ENCODE results near the gene CLMP. TPM values are rescaled to one million over a fixed set of nuclear protein-coding genes. Genes with fewer than 3 reads are reported as not detected.

The CLMP gene
- total and polyA plus RNA-seq, 2 experiments from 2014 or later: 7.1 to 18.4 TPM

DNA sequence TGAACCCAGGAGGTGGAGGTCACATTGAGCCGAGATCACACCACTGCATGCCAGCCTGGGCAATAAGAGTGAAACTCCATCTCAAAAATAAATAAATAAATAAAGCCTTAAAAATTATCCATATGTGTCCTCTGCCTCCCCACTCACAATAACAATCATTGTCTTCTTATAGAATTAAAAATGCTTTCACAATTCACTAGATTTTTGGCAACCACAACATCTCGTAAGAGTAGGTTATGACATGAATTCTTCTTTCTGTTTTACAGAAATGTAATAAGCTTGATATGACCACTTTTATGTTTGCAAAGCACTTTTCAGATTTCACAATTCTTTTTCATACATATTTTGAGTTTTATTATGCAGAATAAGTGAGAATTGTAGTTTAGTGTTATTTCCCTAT, 78.6 kb downstream of the CLMP start:
- peaks cover 13% of the 10 kb centered on the region; the same call in 2 of the 3 replicates for H3K36me3 Mint-ChIP-seq (ENCODE audit: low read depth)
- H3K36me3 ChIP-seq (ENCODE audit: insufficient read depth): no peaks in the 10 kb centered on the region; the same call in 1 of the 2 replicates
- no peaks in the 10 kb centered on the region for H3K9me2 ChIP-seq (ENCODE audit: insufficient read depth)
- no peaks in the 10 kb centered on the region for H4K20me1 ChIP-seq (replicated peaks; ENCODE audit: insufficient read depth)
- no peaks in the 10 kb centered on the region for H3K4me1 Mint-ChIP-seq
- no peaks in the 10 kb centered on the region for H3K4me1 ChIP-seq (ENCODE audit: insufficient read depth)
- H3K4me3 Mint-ChIP-seq: no peak overlapping the region
- H3K4me2 ChIP-seq: no peak overlapping the region
- H3K27ac ChIP-seq (ENCODE audit: low read depth): no peak overlapping the region
- no peak for ATAC-seq
- no peaks in the 10 kb centered on the region for H3F3A ChIP-seq (replicated peaks; ENCODE audit: low read depth)
- no peak for TF ChIP-seq CREB1 (CRISPR knock-in tag; IDR thresholded peaks at IDR 0.05; ENCODE audit: low read depth)
- TF ChIP-seq, protein P1, sequence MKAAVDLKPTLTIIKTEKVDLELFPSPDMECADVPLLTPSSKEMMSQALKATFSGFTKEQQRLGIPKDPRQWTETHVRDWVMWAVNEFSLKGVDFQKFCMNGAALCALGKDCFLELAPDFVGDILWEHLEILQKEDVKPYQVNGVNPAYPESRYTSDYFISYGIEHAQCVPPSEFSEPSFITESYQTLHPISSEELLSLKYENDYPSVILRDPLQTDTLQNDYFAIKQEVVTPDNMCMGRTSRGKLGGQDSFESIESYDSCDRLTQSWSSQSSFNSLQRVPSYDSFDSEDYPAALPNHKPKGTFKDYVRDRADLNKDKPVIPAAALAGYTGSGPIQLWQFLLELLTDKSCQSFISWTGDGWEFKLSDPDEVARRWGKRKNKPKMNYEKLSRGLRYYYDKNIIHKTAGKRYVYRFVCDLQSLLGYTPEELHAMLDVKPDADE (IDR thresholded peaks at IDR 0.05): no peak
- no peak for TF ChIP-seq EZH2phosphoT487 (IDR thresholded peaks at IDR 0.05; ENCODE audit: unreplicated experiment)
- no peak for TF ChIP-seq REST (IDR thresholded peaks at IDR 0.05; ENCODE audit: unreplicated experiment)
- TF ChIP-seq, protein P2, sequence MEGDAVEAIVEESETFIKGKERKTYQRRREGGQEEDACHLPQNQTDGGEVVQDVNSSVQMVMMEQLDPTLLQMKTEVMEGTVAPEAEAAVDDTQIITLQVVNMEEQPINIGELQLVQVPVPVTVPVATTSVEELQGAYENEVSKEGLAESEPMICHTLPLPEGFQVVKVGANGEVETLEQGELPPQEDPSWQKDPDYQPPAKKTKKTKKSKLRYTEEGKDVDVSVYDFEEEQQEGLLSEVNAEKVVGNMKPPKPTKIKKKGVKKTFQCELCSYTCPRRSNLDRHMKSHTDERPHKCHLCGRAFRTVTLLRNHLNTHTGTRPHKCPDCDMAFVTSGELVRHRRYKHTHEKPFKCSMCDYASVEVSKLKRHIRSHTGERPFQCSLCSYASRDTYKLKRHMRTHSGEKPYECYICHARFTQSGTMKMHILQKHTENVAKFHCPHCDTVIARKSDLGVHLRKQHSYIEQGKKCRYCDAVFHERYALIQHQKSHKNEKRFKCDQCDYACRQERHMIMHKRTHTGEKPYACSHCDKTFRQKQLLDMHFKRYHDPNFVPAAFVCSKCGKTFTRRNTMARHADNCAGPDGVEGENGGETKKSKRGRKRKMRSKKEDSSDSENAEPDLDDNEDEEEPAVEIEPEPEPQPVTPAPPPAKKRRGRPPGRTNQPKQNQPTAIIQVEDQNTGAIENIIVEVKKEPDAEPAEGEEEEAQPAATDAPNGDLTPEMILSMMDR (conservative IDR thresholded peaks at IDR 0.05; ENCODE audit: low read depth in 2 of 2): no peak
- TF ChIP-seq STAT1 (IDR thresholded peaks at IDR 0.05; ENCODE audit: unreplicated experiment): no peak
- TF ChIP-seq JUNB (IDR thresholded peaks at IDR 0.05; ENCODE audit: unreplicated experiment): no peak
- no peak for TF ChIP-seq ZNF331 (CRISPR knock-in tag; IDR thresholded peaks at IDR 0.05; ENCODE audit: low read depth)
- no peak for TF ChIP-seq ZNF114 (CRISPR knock-in tag; IDR thresholded peaks at IDR 0.05)
- no peak for TF ChIP-seq POLR2AphosphoS5 (IDR thresholded peaks at IDR 0.05; ENCODE audit: low read depth)
- TF ChIP-seq, protein P3, sequence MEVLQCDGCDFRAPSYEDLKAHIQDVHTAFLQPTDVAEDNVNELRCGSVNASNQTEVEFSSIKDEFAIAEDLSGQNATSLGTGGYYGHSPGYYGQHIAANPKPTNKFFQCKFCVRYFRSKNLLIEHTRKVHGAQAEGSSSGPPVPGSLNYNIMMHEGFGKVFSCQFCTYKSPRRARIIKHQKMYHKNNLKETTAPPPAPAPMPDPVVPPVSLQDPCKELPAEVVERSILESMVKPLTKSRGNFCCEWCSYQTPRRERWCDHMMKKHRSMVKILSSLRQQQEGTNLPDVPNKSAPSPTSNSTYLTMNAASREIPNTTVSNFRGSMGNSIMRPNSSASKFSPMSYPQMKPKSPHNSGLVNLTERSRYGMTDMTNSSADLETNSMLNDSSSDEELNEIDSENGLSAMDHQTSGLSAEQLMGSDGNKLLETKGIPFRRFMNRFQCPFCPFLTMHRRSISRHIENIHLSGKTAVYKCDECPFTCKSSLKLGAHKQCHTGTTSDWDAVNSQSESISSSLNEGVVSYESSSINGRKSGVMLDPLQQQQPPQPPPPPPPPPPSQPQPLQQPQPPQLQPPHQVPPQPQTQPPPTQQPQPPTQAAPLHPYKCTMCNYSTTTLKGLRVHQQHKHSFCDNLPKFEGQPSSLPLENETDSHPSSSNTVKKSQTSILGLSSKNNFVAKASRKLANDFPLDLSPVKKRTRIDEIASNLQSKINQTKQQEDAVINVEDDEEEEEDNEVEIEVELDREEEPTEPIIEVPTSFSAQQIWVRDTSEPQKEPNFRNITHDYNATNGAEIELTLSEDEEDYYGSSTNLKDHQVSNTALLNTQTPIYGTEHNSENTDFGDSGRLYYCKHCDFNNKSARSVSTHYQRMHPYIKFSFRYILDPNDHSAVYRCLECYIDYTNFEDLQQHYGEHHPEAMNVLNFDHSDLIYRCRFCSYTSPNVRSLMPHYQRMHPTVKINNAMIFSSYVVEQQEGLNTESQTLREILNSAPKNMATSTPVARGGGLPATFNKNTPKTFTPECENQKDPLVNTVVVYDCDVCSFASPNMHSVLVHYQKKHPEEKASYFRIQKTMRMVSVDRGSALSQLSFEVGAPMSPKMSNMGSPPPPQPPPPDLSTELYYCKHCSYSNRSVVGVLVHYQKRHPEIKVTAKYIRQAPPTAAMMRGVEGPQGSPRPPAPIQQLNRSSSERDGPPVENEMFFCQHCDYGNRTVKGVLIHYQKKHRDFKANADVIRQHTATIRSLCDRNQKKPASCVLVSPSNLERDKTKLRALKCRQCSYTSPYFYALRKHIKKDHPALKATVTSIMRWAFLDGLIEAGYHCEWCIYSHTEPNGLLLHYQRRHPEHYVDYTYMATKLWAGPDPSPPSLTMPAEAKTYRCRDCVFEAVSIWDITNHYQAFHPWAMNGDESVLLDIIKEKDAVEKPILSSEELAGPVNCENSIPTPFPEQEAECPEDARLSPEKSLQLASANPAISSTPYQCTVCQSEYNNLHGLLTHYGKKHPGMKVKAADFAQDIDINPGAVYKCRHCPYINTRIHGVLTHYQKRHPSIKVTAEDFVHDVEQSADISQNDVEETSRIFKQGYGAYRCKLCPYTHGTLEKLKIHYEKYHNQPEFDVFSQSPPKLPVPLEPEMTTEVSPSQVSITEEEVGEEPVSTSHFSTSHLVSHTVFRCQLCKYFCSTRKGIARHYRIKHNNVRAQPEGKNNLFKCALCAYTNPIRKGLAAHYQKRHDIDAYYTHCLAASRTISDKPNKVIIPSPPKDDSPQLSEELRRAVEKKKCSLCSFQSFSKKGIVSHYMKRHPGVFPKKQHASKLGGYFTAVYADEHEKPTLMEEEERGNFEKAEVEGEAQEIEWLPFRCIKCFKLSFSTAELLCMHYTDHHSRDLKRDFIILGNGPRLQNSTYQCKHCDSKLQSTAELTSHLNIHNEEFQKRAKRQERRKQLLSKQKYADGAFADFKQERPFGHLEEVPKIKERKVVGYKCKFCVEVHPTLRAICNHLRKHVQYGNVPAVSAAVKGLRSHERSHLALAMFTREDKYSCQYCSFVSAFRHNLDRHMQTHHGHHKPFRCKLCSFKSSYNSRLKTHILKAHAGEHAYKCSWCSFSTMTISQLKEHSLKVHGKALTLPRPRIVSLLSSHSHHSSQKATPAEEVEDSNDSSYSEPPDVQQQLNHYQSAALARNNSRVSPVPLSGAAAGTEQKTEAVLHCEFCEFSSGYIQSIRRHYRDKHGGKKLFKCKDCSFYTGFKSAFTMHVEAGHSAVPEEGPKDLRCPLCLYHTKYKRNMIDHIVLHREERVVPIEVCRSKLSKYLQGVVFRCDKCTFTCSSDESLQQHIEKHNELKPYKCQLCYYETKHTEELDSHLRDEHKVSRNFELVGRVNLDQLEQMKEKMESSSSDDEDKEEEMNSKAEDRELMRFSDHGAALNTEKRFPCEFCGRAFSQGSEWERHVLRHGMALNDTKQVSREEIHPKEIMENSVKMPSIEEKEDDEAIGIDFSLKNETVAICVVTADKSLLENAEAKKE (CRISPR knock-in tag; IDR thresholded peaks at IDR 0.05): no peak
- no peak for TF ChIP-seq EZH2 (IDR thresholded peaks at IDR 0.05; ENCODE audit: low read depth, unreplicated experiment)
- no peak for TF ChIP-seq NANOG (IDR thresholded peaks at IDR 0.05; ENCODE audit: borderline replicate concordance)
- H3K4me3 ChIP-seq: no peak overlapping the region
- no peak overlapping the region for H2AFZ ChIP-seq
- peaks cover 3% of the 10 kb centered on the region for H3K27me3 Mint-ChIP-seq (ENCODE audit: insufficient read depth, low read depth, poor library complexity)
- peaks cover 7% of the 10 kb centered on the region; the same call in 2 of the 3 replicates for H3K9me3 Mint-ChIP-seq
- H3K27me3 ChIP-seq (ENCODE audit: insufficient read depth): no peaks in the 10 kb centered on the region
- H3K27ac Mint-ChIP-seq: no peak overlapping the region
- H3K79me2 ChIP-seq (replicated peaks; ENCODE audit: insufficient read depth): no peaks in the 10 kb centered on the region
- no peak for DNase-seq (ENCODE audit: low spot score)
